Kidney (tissue), 14 donors: ENCODE data around the gene KBTBD13. TPM values are rescaled to one million over a fixed set of nuclear protein-coding genes. Genes with fewer than 3 reads are reported as not detected.

Experiments
- DNase-seq, 5 donors: peaks; one replicate each; pipeline ENCODE4 v3.0.0-alpha.2; 2013 to 2020
- FAIRE-seq: peaks from 2 replicates; lab custom pipeline; 2012; peaks lifted over from hg19 to GRCh38; lab: Jason Lieb, UNC
- H3K27ac ChIP-seq, 2 donors: one replicate each; pipeline ENCODE4 v1.7.0; 2013; ENCODE audit warnings: low read depth in 2 of 2, low read length in 2 of 2, inconsistent platforms in 1 of 2
- H3K27me3 ChIP-seq: one replicate; pipeline ENCODE4 v1.7.1; 2013; ENCODE audit warnings: low read length, inconsistent platforms; ENCODE audit not compliant: control insufficient read depth, insufficient read depth
- H3K36me3 ChIP-seq, 3 donors: one replicate each; pipeline versions ENCODE4 v1.7.0 to v1.7.1; 2013; ENCODE audit warnings: low read length in 3 of 3, control low read depth in 1 of 3, inconsistent platforms in 1 of 3; ENCODE audit not compliant: insufficient read depth in 3 of 3, control insufficient read depth in 2 of 3
- H3K4me1 ChIP-seq, 3 donors: one replicate each; pipeline versions ENCODE4 v1.7.0 to v1.7.1; 2013; ENCODE audit warnings: low read length in 3 of 3, inconsistent platforms in 1 of 3, low read depth in 1 of 3; ENCODE audit not compliant: control insufficient read depth in 2 of 3, insufficient read depth in 2 of 3
- H3K4me3 ChIP-seq, 3 donors: one replicate each; pipeline versions ENCODE4 v1.7.0 to v1.8.1; 2013; ENCODE audit warnings: low read length in 3 of 3, control low read depth in 1 of 3, inconsistent platforms in 1 of 3
- H3K9ac ChIP-seq, 3 donors: one replicate each; pipeline versions ENCODE4 v1.7.0 to v1.7.1; 2013; ENCODE audit warnings: low read length in 3 of 3, control low read depth in 1 of 3, inconsistent platforms in 1 of 3
- H3K9me3 ChIP-seq, 3 donors: one replicate each; pipeline versions ENCODE4 v1.7.0 to v1.7.1; 2013; ENCODE audit warnings: low read length in 3 of 3, control low read depth in 1 of 3, inconsistent platforms in 1 of 3; ENCODE audit not compliant: control insufficient read depth in 2 of 3, insufficient read depth in 1 of 3
- CTCF ChIP-seq: IDR thresholded peaks from 3 replicates; pipeline ENCODE4 v1.5.1; 2012; ENCODE audit warnings: mild to moderate bottlenecking, moderate library complexity, borderline replicate concordance; ENCODE audit not compliant: insufficient read depth; ENCODE audit errors: extremely low read depth
- intact Hi-C: fragments of 100-400 bp; cut with DNase I; formaldehyde crosslinking; loops from one replicate; pipeline ENCODE4 v1.11.1; 2022
- polyA plus RNA-seq: library from polyadenylated mRNA; stranded (reverse); fragments of 350-450 nt; fragmentation: Illumina TruSeq; extraction: RNeasy Lipid Tissue Mini Kit (QIAGEN cat#74804); gene quantifications from one replicate; pipeline ENCODE4 v1.2.3, GENCODE V29; 2014; ENCODE audit warnings: low read depth, low replicate concordance; ENCODE audit not compliant: insufficient read depth
- total RNA-seq: library from RNA; stranded (reverse); fragmentation: NEBNext Ultra II Directional; extraction: Animal tissue kit (Norgen Biotek cat#: 25700); gene quantifications from one replicate; pipeline ENCODE4 v1.2.1, GENCODE V29; 2021
- donor health status: control.
- donor health status: control.
- donor health status: control.
- donor health status: control.
- donor health status: control.
- donor health status: DM: yes; HTN: yes; CAD: no.
- donor health status: Normal renal cell carcinoma (clear cell type).

The KBTBD13 gene
- total and polyA plus RNA-seq, 2 donors from 2014 or later = 0.06 TPM; not detected in 1

- Histone ChIP-seq H3K4me3 (peak within 1 kb of the TSS; percentile 17 to 44 (median 33)), H3K4me1 (peaks cover 0 to 7% (median 3%) of the 10 kb centered on the region in 3 donors), H3K27ac (peak within 1 kb of the TSS in 1 of 2 donors; percentile 67), H3K9me3 (no peaks in the 10 kb centered on the region), H3K27me3 (no peaks in the 10 kb centered on the region), H3K36me3 (no peaks in the 10 kb centered on the region), H3K9ac (peak within 1 kb of the TSS in 1 of 3 donors; percentile 12)
- DNase-seq (peak in 2 of 5 donors; percentile 57 to 79), FAIRE-seq (no peak)
- TF ChIP-seq CTCF = no peak
- intact Hi-C loops = no loop called here
These were observed 8.7 kb upstream of the KBTBD13 start, which contains the start of gene RASL12 for GRCh38 chr15:65067645-65068402. Gene RASL12 (minus strand): TSS chr15:65067991. CDS start chr15:65067835, 156 bp downstream.

- Histone ChIP-seq H3K36me3 (no peaks in the 10 kb centered on the region), H3K4me1 (peaks cover 0 to 7% (median 3%) of the 10 kb centered on the region in 3 donors), H3K27ac (no peak overlapping the region), H3K9me3 (no peaks in the 10 kb centered on the region), H3K9ac (no peak overlapping the region), H3K4me3 (peak overlapping the region in 1 of 3 donors; percentile 21), H3K27me3 (no peaks in the 10 kb centered on the region)
- TF ChIP-seq CTCF = no peak
- DNase-seq (no peak), FAIRE-seq (no peak)
- intact Hi-C loops = no loop called here
These were observed 8.2 kb upstream of the KBTBD13 start for GRCh38 chr15:65068403-65068788.

- no peak overlapping the region for H3K9ac ChIP-seq
- no peak for FAIRE-seq
- H3K4me1 ChIP-seq = peaks cover 0 to 7% (median 3%) of the 10 kb centered on the region in 3 donors
- no peak for DNase-seq
- peak overlapping the region in 1 of 2 donors; percentile 5 for H3K27ac ChIP-seq
- no peaks in the 10 kb centered on the region for H3K27me3 ChIP-seq
- H3K4me3 ChIP-seq = no peak overlapping the region
- H3K36me3 ChIP-seq = no peaks in the 10 kb centered on the region
- intact Hi-C loops = no loop called here
- no peak for TF ChIP-seq CTCF
- H3K9me3 ChIP-seq = no peaks in the 10 kb centered on the region
These were observed 7.4 kb upstream of the KBTBD13 start for GRCh38 chr15:65069179-65069578.
